Kidney (tissue), 14 donors: Measurements from ENCODE around the gene RAF1. TPM values are rescaled to one million over a fixed set of nuclear protein-coding genes. Genes with fewer than 3 reads are reported as not detected.

Source experiments
- DNase-seq, 5 donors: peaks; one replicate each; pipeline ENCODE4 v3.0.0-alpha.2; 2013 to 2020
- FAIRE-seq: peaks from 2 replicates; lab custom pipeline; 2012; peaks lifted over from hg19 to GRCh38; lab: Jason Lieb, UNC
- H3K27ac ChIP-seq, 2 donors: one replicate each; pipeline ENCODE4 v1.7.0; 2013; ENCODE audit warnings: low read depth in 2 of 2, low read length in 2 of 2, inconsistent platforms in 1 of 2
- H3K27me3 ChIP-seq: one replicate; pipeline ENCODE4 v1.7.1; 2013; ENCODE audit warnings: low read length, inconsistent platforms; ENCODE audit not compliant: control insufficient read depth, insufficient read depth
- H3K36me3 ChIP-seq, 3 donors: one replicate each; pipeline versions ENCODE4 v1.7.0 to v1.7.1; 2013; ENCODE audit warnings: low read length in 3 of 3, control low read depth in 1 of 3, inconsistent platforms in 1 of 3; ENCODE audit not compliant: insufficient read depth in 3 of 3, control insufficient read depth in 2 of 3
- H3K4me1 ChIP-seq, 3 donors: one replicate each; pipeline versions ENCODE4 v1.7.0 to v1.7.1; 2013; ENCODE audit warnings: low read length in 3 of 3, inconsistent platforms in 1 of 3, low read depth in 1 of 3; ENCODE audit not compliant: control insufficient read depth in 2 of 3, insufficient read depth in 2 of 3
- H3K4me3 ChIP-seq, 3 donors: one replicate each; pipeline versions ENCODE4 v1.7.0 to v1.8.1; 2013; ENCODE audit warnings: low read length in 3 of 3, control low read depth in 1 of 3, inconsistent platforms in 1 of 3
- H3K9ac ChIP-seq, 3 donors: one replicate each; pipeline versions ENCODE4 v1.7.0 to v1.7.1; 2013; ENCODE audit warnings: low read length in 3 of 3, control low read depth in 1 of 3, inconsistent platforms in 1 of 3
- H3K9me3 ChIP-seq, 3 donors: one replicate each; pipeline versions ENCODE4 v1.7.0 to v1.7.1; 2013; ENCODE audit warnings: low read length in 3 of 3, control low read depth in 1 of 3, inconsistent platforms in 1 of 3; ENCODE audit not compliant: control insufficient read depth in 2 of 3, insufficient read depth in 1 of 3
- intact Hi-C: fragments of 100-400 bp; cut with DNase I; formaldehyde crosslinking; loops from one replicate; pipeline ENCODE4 v1.11.1; 2022
- polyA plus RNA-seq: library from polyadenylated mRNA; stranded (reverse); fragments of 350-450 nt; fragmentation: Illumina TruSeq; extraction: RNeasy Lipid Tissue Mini Kit (QIAGEN cat#74804); gene quantifications from one replicate; pipeline ENCODE4 v1.2.3, GENCODE V29; 2014; ENCODE audit warnings: low read depth, low replicate concordance; ENCODE audit not compliant: insufficient read depth
- total RNA-seq: library from RNA; stranded (reverse); fragmentation: NEBNext Ultra II Directional; extraction: Animal tissue kit (Norgen Biotek cat#: 25700); gene quantifications from one replicate; pipeline ENCODE4 v1.2.1, GENCODE V29; 2021
- TF ChIP-seq, protein P1 (sequence below): IDR thresholded peaks from 3 replicates; pipeline ENCODE4 v1.5.1; 2012; ENCODE audit warnings: mild to moderate bottlenecking, moderate library complexity, borderline replicate concordance; ENCODE audit not compliant: insufficient read depth; ENCODE audit errors: extremely low read depth
- donor health status: control.
- donor health status: control.
- donor health status: control.
- donor health status: control.
- donor health status: control.
- donor health status: DM: yes; HTN: yes; CAD: no.
- donor health status: Normal renal cell carcinoma (clear cell type).

The RAF1 gene
- total and polyA plus RNA-seq, 2 donors from 2014 or later, result 53.0 to 79.6 TPM

DNA sequence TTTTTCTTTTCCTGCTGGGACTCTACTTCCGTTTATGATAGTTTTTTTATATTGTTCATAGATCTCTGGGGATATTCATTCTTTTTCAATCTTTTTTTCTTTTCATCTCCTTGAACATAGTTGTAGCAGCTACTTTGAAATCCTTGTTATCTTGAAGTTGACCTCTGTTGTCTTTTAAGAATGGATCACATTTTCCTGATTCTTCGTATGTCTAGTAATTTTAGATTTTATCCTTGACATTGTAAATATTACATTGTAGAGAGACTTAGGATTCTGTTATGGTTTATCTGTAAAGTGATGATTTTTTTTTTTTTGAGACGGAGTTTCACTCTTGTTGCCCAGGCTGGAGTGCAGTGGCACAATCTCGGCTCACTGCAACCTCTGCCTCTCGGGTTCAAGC lies 86.5 kb downstream of the RAF1 start:
- Histone ChIP-seq H3K4me1 (no peaks in the 10 kb centered on the region), H3K27me3 (no peaks in the 10 kb centered on the region), H3K36me3 (peaks cover 9 to 54% (median 35%) of the 10 kb centered on the region in 3 donors), H3K9ac (no peak overlapping the region), H3K4me3 (no peak overlapping the region), H3K27ac (no peak overlapping the region), H3K9me3 (no peaks in the 10 kb centered on the region)
- FAIRE-seq, result no peak
- intact Hi-C loops, result no loop called here
- no peak for DNase-seq
- TF ChIP-seq, protein P1, sequence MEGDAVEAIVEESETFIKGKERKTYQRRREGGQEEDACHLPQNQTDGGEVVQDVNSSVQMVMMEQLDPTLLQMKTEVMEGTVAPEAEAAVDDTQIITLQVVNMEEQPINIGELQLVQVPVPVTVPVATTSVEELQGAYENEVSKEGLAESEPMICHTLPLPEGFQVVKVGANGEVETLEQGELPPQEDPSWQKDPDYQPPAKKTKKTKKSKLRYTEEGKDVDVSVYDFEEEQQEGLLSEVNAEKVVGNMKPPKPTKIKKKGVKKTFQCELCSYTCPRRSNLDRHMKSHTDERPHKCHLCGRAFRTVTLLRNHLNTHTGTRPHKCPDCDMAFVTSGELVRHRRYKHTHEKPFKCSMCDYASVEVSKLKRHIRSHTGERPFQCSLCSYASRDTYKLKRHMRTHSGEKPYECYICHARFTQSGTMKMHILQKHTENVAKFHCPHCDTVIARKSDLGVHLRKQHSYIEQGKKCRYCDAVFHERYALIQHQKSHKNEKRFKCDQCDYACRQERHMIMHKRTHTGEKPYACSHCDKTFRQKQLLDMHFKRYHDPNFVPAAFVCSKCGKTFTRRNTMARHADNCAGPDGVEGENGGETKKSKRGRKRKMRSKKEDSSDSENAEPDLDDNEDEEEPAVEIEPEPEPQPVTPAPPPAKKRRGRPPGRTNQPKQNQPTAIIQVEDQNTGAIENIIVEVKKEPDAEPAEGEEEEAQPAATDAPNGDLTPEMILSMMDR, result no peak

GRCh38 chr3:12574661-12575060 lies 89.3 kb downstream of the RAF1 start:
- TF ChIP-seq, protein P1, result no peak
- H3K36me3 ChIP-seq, result peaks cover 14 to 62% (median 49%) of the 10 kb centered on the region in 3 donors
- H3K4me1 ChIP-seq, result no peaks in the 10 kb centered on the region
- H3K4me3 ChIP-seq, result no peak overlapping the region
- H3K27me3 ChIP-seq, result no peaks in the 10 kb centered on the region
- H3K9ac ChIP-seq, result no peak overlapping the region
- intact Hi-C loops, result no loop called here
- DNase-seq (no peak), FAIRE-seq (no peak)
- H3K9me3 ChIP-seq, result no peaks in the 10 kb centered on the region
- H3K27ac ChIP-seq, result no peak overlapping the region

DNA sequence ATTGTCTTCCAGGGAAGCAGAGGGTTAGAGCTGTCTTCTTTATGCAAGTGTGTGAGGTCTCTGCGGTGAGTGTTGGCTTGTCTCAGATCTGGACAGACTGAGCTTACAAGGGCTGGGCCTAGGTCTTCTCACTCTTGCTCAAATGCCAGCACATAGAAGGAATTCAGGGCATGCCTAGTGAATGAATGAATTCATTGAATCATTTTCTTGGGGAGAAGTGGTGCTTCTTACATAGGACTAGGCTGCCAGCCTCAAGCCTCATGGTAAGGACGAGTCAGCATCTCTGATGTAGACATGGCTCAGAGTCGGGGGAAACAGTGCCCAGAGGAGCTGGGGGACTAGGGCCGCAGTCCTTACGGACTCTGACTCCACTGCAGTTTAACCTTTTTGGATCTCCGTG lies 89.8 kb downstream of the RAF1 start:
- intact Hi-C loops, result no loop called here
- Histone ChIP-seq H3K9ac (no peak overlapping the region), H3K4me1 (no peaks in the 10 kb centered on the region), H3K27ac (no peak overlapping the region), H3K27me3 (no peaks in the 10 kb centered on the region), H3K4me3 (no peak overlapping the region), H3K36me3 (peaks cover 14 to 64% (median 48%) of the 10 kb centered on the region in 3 donors), H3K9me3 (no peaks in the 10 kb centered on the region)
- TF ChIP-seq, protein P1, result no peak
- DNase-seq (no peak), FAIRE-seq (no peak)

DNA sequence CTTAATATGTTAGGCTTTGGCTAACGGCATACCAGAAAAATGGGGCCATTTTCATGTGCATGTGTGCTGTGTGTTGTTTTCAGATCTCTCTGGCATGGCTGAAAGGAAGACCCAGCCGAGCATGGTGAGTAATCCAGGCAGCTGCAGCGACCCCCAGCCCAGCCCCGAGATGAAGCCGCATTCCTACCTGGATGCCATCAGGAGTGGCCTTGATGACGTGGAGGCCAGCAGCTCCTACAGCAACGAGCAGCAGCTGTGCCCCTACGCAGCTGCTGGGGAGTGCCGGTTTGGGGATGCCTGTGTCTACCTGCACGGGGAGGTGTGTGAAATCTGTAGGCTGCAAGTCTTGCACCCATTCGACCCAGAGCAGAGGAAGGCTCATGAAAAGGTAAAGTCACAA lies 91.9 kb downstream of the RAF1 start:
- Histone ChIP-seq H3K36me3 (peaks cover 14 to 63% (median 50%) of the 10 kb centered on the region in 3 donors), H3K9ac (no peak overlapping the region), H3K9me3 (no peaks in the 10 kb centered on the region), H3K27me3 (no peaks in the 10 kb centered on the region), H3K4me3 (no peak overlapping the region), H3K4me1 (no peaks in the 10 kb centered on the region), H3K27ac (no peak overlapping the region)
- TF ChIP-seq, protein P1, result no peak
- no peak for DNase-seq
- intact Hi-C loops, result no loop called here
- no peak for FAIRE-seq
